ENCODE measurements around the gene RMND5A.
"Not testable (repeated sequence)": the region's sequence is repeated elsewhere in the genome, so short reads cannot be mapped to it uniquely, and the experiment has no call there.

The RMND5A gene

GRCh38 chr2:86739889-86740288 is 19.8 kb downstream of the RMND5A start:
- POLR2A ChIA-PET; H3K27ac ChIP-seq (ENCODE audit: extremely low read depth, low read depth, low read length): not testable (repeated sequence)

GRCh38 chr2:86741889-86742498 is 21.9 kb downstream of the RMND5A start:
- CTCF ChIA-PET; H3K4me1 ChIP-seq (ENCODE audit: control insufficient read depth, insufficient read depth, low read length); H3K27ac ChIP-seq (ENCODE audit: extremely low read depth, low read depth, low read length); H3K4me3 ChIP-seq (ENCODE audit: low read depth, low read length); H3K9me3 ChIP-seq (ENCODE audit: control insufficient read depth, insufficient read depth, low read depth, low read length); POLR2A ChIA-PET: not testable (repeated sequence)
- H3K36me3 ChIP-seq (ENCODE audit: control insufficient read depth in 2 of 2, insufficient read depth in 1 of 2, low read length in 2 of 2), result peaks cover 7 to 11% of the 10 kb centered on the region in 2 experiments; a peak in 2 of 3 replicates

More at GRCh38 chr2:86739889-86740288, 19.8 kb downstream of the RMND5A start:
- H3K4me3 ChIP-seq (ENCODE audit: low read depth, low read length); H3K36me3 ChIP-seq (ENCODE audit: control insufficient read depth in 2 of 2, insufficient read depth in 1 of 2, low read length in 2 of 2); H3K4me1 ChIP-seq (ENCODE audit: control insufficient read depth, insufficient read depth, low read length); CTCF ChIA-PET; H3K9me3 ChIP-seq (ENCODE audit: control insufficient read depth, insufficient read depth, low read depth, low read length): not testable (repeated sequence)

GRCh38 chr2:86744152-86744551 is 24.1 kb downstream of the RMND5A start:
- TF ChIP-seq YY1 (tag by site-specific recombination; IDR thresholded peaks at IDR 0.05) (no peak), ZNF302 (tag by site-specific recombination; IDR thresholded peaks at IDR 0.05; ENCODE audit: low read depth) (no peak), ZNF510 (tag by site-specific recombination; IDR thresholded peaks at IDR 0.05; ENCODE audit: insufficient replicate concordance) (no peak), ZBTB17 (tag by site-specific recombination; IDR thresholded peaks at IDR 0.05) (no peak), ZNF626 (tag by site-specific recombination; IDR thresholded peaks at IDR 0.05) (no peak), PBX3 (CRISPR knock-in tag; IDR thresholded peaks at IDR 0.05) (no peak), WT1 (tag by site-specific recombination; IDR thresholded peaks at IDR 0.05) (no peak), ZNF624 (tag by site-specific recombination; IDR thresholded peaks at IDR 0.05) (no peak), ZNF544 (tag by site-specific recombination; IDR thresholded peaks at IDR 0.05) (no peak)
- ChIA-PET POLR2A (no interaction called here), CTCF (interaction anchor here (0.8 kb wide), 1 partner anchor 208 kb away, joined by 3 read pairs; no protein-coding TSS in a partner anchor)
- no peak overlapping the region for H3K27ac ChIP-seq (ENCODE audit: extremely low read depth, low read depth, low read length)
- H3K4me1 ChIP-seq (ENCODE audit: control insufficient read depth, insufficient read depth, low read length), result 0 out of 2 replicates have a peak, but pooled peaks cover 4% of the 10 kb centered on the region
- H3K9me3 ChIP-seq (ENCODE audit: control insufficient read depth, insufficient read depth, low read depth, low read length), result no peaks in the 10 kb centered on the region
- peaks cover 8 to 11% of the 10 kb centered on the region in 2 experiments; a peak in 2 of 3 replicates for H3K36me3 ChIP-seq (ENCODE audit: control insufficient read depth in 2 of 2, insufficient read depth in 1 of 2, low read length in 2 of 2)
- no peak overlapping the region for H3K4me3 ChIP-seq (ENCODE audit: low read depth, low read length)

GRCh38 chr2:86746939-86747338 is 26.8 kb downstream of the RMND5A start:
- POLR2A ChIA-PET, result no interaction called here
- peak; percentile 9; the same call in 1 of the 2 replicates for TF ChIP-seq PRDM10 (tag by site-specific recombination; IDR thresholded peaks at IDR 0.05)
- TF ChIP-seq ZBTB11 (tag by site-specific recombination; conservative IDR thresholded peaks at IDR 0.05; ENCODE audit: low read depth), result no peak
- no peaks in the 10 kb centered on the region for H3K9me3 ChIP-seq (ENCODE audit: control insufficient read depth, insufficient read depth, low read depth, low read length)
- H3K27ac ChIP-seq (ENCODE audit: extremely low read depth, low read depth, low read length), result no peak overlapping the region
- CTCF ChIA-PET, result interaction anchor here (0.7 kb wide), 1 partner anchor 818 kb away, joined by 3 read pairs; no protein-coding TSS in a partner anchor
- 0 out of 2 replicates have a peak, but pooled peaks cover 4% of the 10 kb centered on the region for H3K4me1 ChIP-seq (ENCODE audit: control insufficient read depth, insufficient read depth, low read length)
- H3K36me3 ChIP-seq (ENCODE audit: control insufficient read depth in 2 of 2, insufficient read depth in 1 of 2, low read length in 2 of 2), result peaks cover 12 to 26% of the 10 kb centered on the region in 2 experiments; a peak in 2 of 3 replicates
- H3K4me3 ChIP-seq (ENCODE audit: low read depth, low read length), result no peak overlapping the region
